ENCODE data around the gene MAEA.

The MAEA gene

GRCh38 chr4:1276984-1277383 lies 12.7 kb upstream of the MAEA start:
- no peaks in the 10 kb centered on the region; the same call in 1 of the 2 replicates for H3K27me3 ChIP-seq (ENCODE audit: low read depth, low read length)
- H2AFZ ChIP-seq (ENCODE audit: low read depth, low read length), result no peak overlapping the region
- H3K4me1 ChIP-seq (ENCODE audit: low read length), result no peaks in the 10 kb centered on the region
- H3K9ac ChIP-seq (ENCODE audit: low read length), result no peak overlapping the region
- no peaks in the 10 kb centered on the region for H4K20me1 ChIP-seq (ENCODE audit: insufficient read depth, low read length)
- TF ChIP-seq, protein P1, sequence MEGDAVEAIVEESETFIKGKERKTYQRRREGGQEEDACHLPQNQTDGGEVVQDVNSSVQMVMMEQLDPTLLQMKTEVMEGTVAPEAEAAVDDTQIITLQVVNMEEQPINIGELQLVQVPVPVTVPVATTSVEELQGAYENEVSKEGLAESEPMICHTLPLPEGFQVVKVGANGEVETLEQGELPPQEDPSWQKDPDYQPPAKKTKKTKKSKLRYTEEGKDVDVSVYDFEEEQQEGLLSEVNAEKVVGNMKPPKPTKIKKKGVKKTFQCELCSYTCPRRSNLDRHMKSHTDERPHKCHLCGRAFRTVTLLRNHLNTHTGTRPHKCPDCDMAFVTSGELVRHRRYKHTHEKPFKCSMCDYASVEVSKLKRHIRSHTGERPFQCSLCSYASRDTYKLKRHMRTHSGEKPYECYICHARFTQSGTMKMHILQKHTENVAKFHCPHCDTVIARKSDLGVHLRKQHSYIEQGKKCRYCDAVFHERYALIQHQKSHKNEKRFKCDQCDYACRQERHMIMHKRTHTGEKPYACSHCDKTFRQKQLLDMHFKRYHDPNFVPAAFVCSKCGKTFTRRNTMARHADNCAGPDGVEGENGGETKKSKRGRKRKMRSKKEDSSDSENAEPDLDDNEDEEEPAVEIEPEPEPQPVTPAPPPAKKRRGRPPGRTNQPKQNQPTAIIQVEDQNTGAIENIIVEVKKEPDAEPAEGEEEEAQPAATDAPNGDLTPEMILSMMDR (IDR thresholded peaks at IDR 0.05; ENCODE audit: low read depth, low read length), result no peak
- TF ChIP-seq EZH2phosphoT487 (IDR thresholded peaks at IDR 0.05; ENCODE audit: low read depth), result no peak
- no peak overlapping the region for H3K4me2 ChIP-seq (ENCODE audit: low read length)
- H3K79me2 ChIP-seq (ENCODE audit: low read length), result no peaks in the 10 kb centered on the region
- H3K4me3 ChIP-seq (ENCODE audit: low read length), result no peak overlapping the region
- no peak overlapping the region for H3K27ac ChIP-seq (ENCODE audit: low read length)
- H3K9me3 ChIP-seq (ENCODE audit: insufficient read depth, low read length), result no peaks in the 10 kb centered on the region
- H3K36me3 ChIP-seq (replicated peaks; ENCODE audit: low read depth, low read length), result no peaks in the 10 kb centered on the region

GRCh38 chr4:1277667-1278665 lies 11.7 kb upstream of the MAEA start:
- no peaks in the 10 kb centered on the region for H4K20me1 ChIP-seq (ENCODE audit: insufficient read depth, low read length)
- no peaks in the 10 kb centered on the region; the same call in 1 of the 2 replicates for H3K27me3 ChIP-seq (ENCODE audit: low read depth, low read length)
- TF ChIP-seq, protein P1 (IDR thresholded peaks at IDR 0.05; ENCODE audit: low read depth, low read length), result no peak
- TF ChIP-seq EZH2phosphoT487 (IDR thresholded peaks at IDR 0.05; ENCODE audit: low read depth), result no peak
- no peaks in the 10 kb centered on the region for H3K36me3 ChIP-seq (replicated peaks; ENCODE audit: low read depth, low read length)
- H3K9me3 ChIP-seq (ENCODE audit: insufficient read depth, low read length), result no peaks in the 10 kb centered on the region
- H3K79me2 ChIP-seq (ENCODE audit: low read length), result no peaks in the 10 kb centered on the region
- H3K4me2 ChIP-seq (ENCODE audit: low read length), result no peak overlapping the region
- no peak overlapping the region for H2AFZ ChIP-seq (ENCODE audit: low read depth, low read length)
- no peaks in the 10 kb centered on the region for H3K4me1 ChIP-seq (ENCODE audit: low read length)
- H3K4me3 ChIP-seq (ENCODE audit: low read length), result no peak overlapping the region
- no peak overlapping the region for H3K27ac ChIP-seq (ENCODE audit: low read length)
- no peak overlapping the region for H3K9ac ChIP-seq (ENCODE audit: low read length)

DNA sequence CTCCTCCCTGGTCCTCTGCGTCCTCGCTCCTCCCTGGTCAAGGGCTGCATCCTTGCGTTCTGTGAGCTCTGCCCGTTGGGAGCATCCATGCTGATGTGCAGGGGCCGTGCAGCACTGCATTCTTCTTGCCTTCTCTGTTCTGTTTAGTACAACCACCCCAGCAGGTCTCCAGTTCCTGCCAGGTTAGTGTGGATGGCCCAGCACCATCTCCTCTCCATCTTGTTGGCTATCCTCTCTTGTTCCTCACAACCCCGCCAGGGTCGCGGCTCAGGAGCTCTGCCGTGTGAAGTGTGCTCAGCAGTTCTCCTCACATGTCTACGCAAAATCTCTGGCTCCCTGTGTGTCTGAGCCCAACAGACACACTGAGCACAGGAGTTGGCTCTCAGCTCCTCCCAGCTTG lies 10.4 kb upstream of the MAEA start:
- Histone ChIP-seq H3K9me3 (ENCODE audit: insufficient read depth, low read length) (no peaks in the 10 kb centered on the region), H3K27me3 (ENCODE audit: low read depth, low read length) (no peaks in the 10 kb centered on the region; the same call in 1 of the 2 replicates), H3K4me2 (ENCODE audit: low read length) (no peak overlapping the region), H3K79me2 (ENCODE audit: low read length) (no peaks in the 10 kb centered on the region), H3K27ac (ENCODE audit: low read length) (no peak overlapping the region), H3K4me1 (ENCODE audit: low read length) (no peaks in the 10 kb centered on the region), H3K36me3 (replicated peaks; ENCODE audit: low read depth, low read length) (no peaks in the 10 kb centered on the region), H2AFZ (ENCODE audit: low read depth, low read length) (no peak overlapping the region), H4K20me1 (ENCODE audit: insufficient read depth, low read length) (no peaks in the 10 kb centered on the region), H3K9ac (ENCODE audit: low read length) (no peak overlapping the region), H3K4me3 (ENCODE audit: low read length) (no peak overlapping the region)
- no peak for TF ChIP-seq EZH2phosphoT487 (IDR thresholded peaks at IDR 0.05; ENCODE audit: low read depth)
- TF ChIP-seq, protein P1 (IDR thresholded peaks at IDR 0.05; ENCODE audit: low read depth, low read length), result no peak

DNA sequence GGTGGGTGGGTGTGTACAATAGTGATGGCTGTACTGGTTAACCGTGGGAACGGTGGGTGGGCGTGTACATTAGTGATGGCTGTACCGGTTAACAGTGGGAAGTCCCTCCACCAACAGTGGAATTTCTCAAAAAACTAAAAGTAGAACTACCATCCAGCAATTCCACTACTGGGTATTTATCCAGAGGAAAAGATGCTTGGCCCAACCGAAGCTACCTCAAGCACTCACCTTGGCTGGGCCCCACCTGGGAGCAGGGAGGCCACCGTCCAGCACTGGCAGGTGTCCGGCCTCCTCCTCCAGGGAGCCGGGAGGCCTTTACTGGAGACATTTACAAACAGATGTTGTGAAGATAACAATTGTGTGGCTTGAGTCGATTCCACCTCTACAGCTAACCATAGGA lies 6.0 kb upstream of the MAEA start:
- Histone ChIP-seq H3K9ac (ENCODE audit: low read length) (no peak overlapping the region), H3K4me1 (ENCODE audit: low read length) (peaks cover 2% of the 10 kb centered on the region), H3K36me3 (replicated peaks; ENCODE audit: low read depth, low read length) (no peaks in the 10 kb centered on the region), H2AFZ (ENCODE audit: low read depth, low read length) (no peak overlapping the region), H3K27ac (ENCODE audit: low read length) (no peak overlapping the region), H3K27me3 (ENCODE audit: low read depth, low read length) (no peaks in the 10 kb centered on the region), H3K4me3 (ENCODE audit: low read length) (no peak overlapping the region), H3K4me2 (ENCODE audit: low read length) (no peak overlapping the region), H3K9me3 (ENCODE audit: insufficient read depth, low read length) (0 out of 2 replicates have a peak, but pooled peaks cover 4% of the 10 kb centered on the region), H4K20me1 (ENCODE audit: insufficient read depth, low read length) (no peaks in the 10 kb centered on the region), H3K79me2 (ENCODE audit: low read length) (no peaks in the 10 kb centered on the region)
- no peak for TF ChIP-seq EZH2phosphoT487 (IDR thresholded peaks at IDR 0.05; ENCODE audit: low read depth)
- TF ChIP-seq, protein P1 (IDR thresholded peaks at IDR 0.05; ENCODE audit: low read depth, low read length), result no peak

Data from OCI-LY3 (cell line).